TTC549 (cell line): ENCODE results near the gene PAGE2B.
"Not testable (repeated sequence)": the region's sequence is repeated elsewhere in the genome, so short reads cannot be mapped to it uniquely, and the experiment has no call there.

Source experiments
- FAIRE-seq: peaks from 2 replicates; lab custom pipeline; 2012; peaks lifted over from hg19 to GRCh38; lab: Jason Lieb, UNC

Gene PAGE2B

GRCh38 chrX:55109306-55109705 lies 34.5 kb downstream of the PAGE2B start:
- FAIRE-seq: no peak

GRCh38 chrX:55111578-55112254 lies 36.9 kb downstream of the PAGE2B start:
- FAIRE-seq: no peak

GRCh38 chrX:55116589-55116988 lies 41.8 kb downstream of the PAGE2B start:
- not testable (repeated sequence) for FAIRE-seq

- no peak for FAIRE-seq
Observed at GRCh38 chrX:55118574-55118973, 43.7 kb downstream of the PAGE2B start.

GRCh38 chrX:55119271-55119670 lies 44.4 kb downstream of the PAGE2B start:
- FAIRE-seq: no peak

GRCh38 chrX:55119712-55120111 lies 44.9 kb downstream of the PAGE2B start:
- FAIRE-seq: no peak

GRCh38 chrX:55120761-55121358 lies 46.0 kb downstream of the PAGE2B start:
- FAIRE-seq: no peak

- FAIRE-seq: no peak
Observed at GRCh38 chrX:55123900-55124299, 49.1 kb downstream of the PAGE2B start.

GRCh38 chrX:55127692-55128091 lies 52.9 kb downstream of the PAGE2B start:
- FAIRE-seq: no peak
